ENCODE measurements around the gene MED13L.

Gene MED13L

DNA sequence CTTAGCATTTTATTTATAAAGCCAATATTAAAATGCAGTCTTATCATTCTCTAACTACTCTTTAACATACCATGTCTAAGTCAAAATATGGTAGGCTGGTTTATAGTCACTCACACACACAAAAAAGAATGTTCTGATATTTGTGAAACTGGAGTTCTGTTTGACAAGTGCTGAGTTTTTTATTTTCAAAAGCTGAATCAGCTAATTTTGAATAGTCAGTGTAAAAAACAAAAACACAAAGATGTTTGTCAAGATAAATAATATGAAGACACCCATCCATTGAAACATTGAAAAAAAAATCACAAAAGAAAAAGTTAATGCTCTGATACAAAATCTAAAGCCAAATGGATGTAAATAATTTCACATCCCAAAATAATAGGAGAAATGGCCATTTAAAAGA lies 231.5 kb downstream of the MED13L start:
- TF ChIP-seq, protein P1, sequence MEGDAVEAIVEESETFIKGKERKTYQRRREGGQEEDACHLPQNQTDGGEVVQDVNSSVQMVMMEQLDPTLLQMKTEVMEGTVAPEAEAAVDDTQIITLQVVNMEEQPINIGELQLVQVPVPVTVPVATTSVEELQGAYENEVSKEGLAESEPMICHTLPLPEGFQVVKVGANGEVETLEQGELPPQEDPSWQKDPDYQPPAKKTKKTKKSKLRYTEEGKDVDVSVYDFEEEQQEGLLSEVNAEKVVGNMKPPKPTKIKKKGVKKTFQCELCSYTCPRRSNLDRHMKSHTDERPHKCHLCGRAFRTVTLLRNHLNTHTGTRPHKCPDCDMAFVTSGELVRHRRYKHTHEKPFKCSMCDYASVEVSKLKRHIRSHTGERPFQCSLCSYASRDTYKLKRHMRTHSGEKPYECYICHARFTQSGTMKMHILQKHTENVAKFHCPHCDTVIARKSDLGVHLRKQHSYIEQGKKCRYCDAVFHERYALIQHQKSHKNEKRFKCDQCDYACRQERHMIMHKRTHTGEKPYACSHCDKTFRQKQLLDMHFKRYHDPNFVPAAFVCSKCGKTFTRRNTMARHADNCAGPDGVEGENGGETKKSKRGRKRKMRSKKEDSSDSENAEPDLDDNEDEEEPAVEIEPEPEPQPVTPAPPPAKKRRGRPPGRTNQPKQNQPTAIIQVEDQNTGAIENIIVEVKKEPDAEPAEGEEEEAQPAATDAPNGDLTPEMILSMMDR (IDR thresholded peaks at IDR 0.05; ENCODE audit: low read length, missing control alignments): no peak
- H3K4me3 ChIP-seq (replicated peaks; ENCODE audit: low read depth, low read length): no peak overlapping the region
- no peak for DNase-seq (ENCODE audit: low read depth)

GRCh38 chr12:116045150-116045549 lies 232.3 kb downstream of the MED13L start:
- DNase-seq (ENCODE audit: low read depth): no peak
- TF ChIP-seq, protein P1 (IDR thresholded peaks at IDR 0.05; ENCODE audit: low read length, missing control alignments): no peak
- H3K4me3 ChIP-seq (replicated peaks; ENCODE audit: low read depth, low read length): no peak overlapping the region

- TF ChIP-seq, protein P1 (IDR thresholded peaks at IDR 0.05; ENCODE audit: low read length, missing control alignments): no peak
- H3K4me3 ChIP-seq (replicated peaks; ENCODE audit: low read depth, low read length): no peak overlapping the region
These were observed 233.6 kb downstream of the MED13L start for GRCh38 chr12:116043659-116044535.

GRCh38 chr12:116040402-116040801 lies 237.1 kb downstream of the MED13L start:
- no peak overlapping the region for H3K4me3 ChIP-seq (replicated peaks; ENCODE audit: low read depth, low read length)
- TF ChIP-seq, protein P1 (IDR thresholded peaks at IDR 0.05; ENCODE audit: low read length, missing control alignments): no peak
- DNase-seq (ENCODE audit: low read depth): no peak

More at GRCh38 chr12:116043659-116044535, 233.6 kb downstream of the MED13L start:
- DNase-seq (ENCODE audit: low read depth): no peak

- TF ChIP-seq, protein P1 (IDR thresholded peaks at IDR 0.05; ENCODE audit: low read length, missing control alignments): no peak
- no peak for DNase-seq (ENCODE audit: low read depth)
- H3K4me3 ChIP-seq (replicated peaks; ENCODE audit: low read depth, low read length): no peak overlapping the region
These were observed 238.4 kb downstream of the MED13L start for GRCh38 chr12:116039081-116039480.

DNA sequence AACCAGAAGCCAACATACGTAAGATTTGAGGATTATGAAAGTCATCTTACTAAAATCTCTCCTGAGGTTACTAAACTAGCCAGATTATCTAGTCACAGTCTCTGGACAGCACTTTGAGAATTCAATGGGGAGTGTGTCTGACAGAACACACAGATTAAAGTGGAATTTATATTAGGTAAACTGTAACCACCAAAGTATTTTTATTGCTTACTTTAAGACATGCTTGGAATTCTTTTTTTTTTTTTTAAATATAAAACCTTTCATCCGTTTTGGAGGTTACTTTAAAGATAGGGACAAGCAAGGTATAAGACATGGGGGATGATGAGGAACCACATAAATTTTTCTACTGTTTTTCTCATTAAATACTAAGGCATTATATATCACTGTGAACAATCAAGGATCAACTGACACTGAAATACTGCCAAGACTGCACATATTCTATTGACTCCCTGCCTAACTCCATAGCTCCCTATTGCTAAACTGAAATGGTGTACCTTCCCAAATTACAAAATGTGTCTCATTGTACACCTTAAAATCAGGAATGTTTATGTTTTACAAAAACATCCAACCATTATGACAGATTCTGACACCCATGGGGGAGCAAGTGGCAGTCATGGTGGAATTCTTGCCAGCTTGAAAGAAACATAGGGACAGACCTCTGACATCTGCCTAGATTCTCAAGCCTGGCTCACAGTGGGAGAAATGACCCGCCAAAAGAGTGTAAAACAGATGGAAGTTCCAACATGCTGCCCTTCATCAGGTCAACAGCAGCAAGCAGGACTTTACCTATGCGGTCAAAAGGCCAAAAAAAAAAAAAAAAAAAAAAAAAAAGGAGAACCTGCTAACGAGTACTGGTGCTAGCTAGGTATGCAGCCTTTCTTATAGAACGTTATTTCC lies 239.3 kb downstream of the MED13L start:
- peak; percentile 33 for DNase-seq (ENCODE audit: low read depth)
- H3K4me3 ChIP-seq (replicated peaks; ENCODE audit: low read depth, low read length): no peak overlapping the region
- TF ChIP-seq, protein P1 (IDR thresholded peaks at IDR 0.05; ENCODE audit: low read length, missing control alignments): no peak
